ENCODE results near the gene DNMT3A.

The DNMT3A gene

GRCh38 chr2:25340181-25340921 lies 1.4 kb downstream of the DNMT3A start:
- TF ChIP-seq SP1 (IDR thresholded peaks at IDR 0.05) (no peak), BHLHE40 (IDR thresholded peaks at IDR 0.05; ENCODE audit: borderline replicate concordance) (no peak), L3MBTL2 (conservative IDR thresholded peaks at IDR 0.05) (no peak), PKNOX1 (IDR thresholded peaks at IDR 0.05) (no peak), HDGF (IDR thresholded peaks at IDR 0.05; ENCODE audit: borderline replicate concordance) (no peak), NFRKB (IDR thresholded peaks at IDR 0.05) (no peak), CTBP1 (IDR thresholded peaks at IDR 0.05; ENCODE audit: borderline replicate concordance) (no peak), FOXA1 (IDR thresholded peaks at IDR 0.05) (no peak), ARNT (IDR thresholded peaks at IDR 0.05) (no peak), FOXM1 (IDR thresholded peaks at IDR 0.05; ENCODE audit: borderline replicate concordance) (no peak), ELF4 (IDR thresholded peaks at IDR 0.05) (no peak), SUZ12 (IDR thresholded peaks at IDR 0.05) (no peak), FOXK2 (IDR thresholded peaks at IDR 0.05) (no peak), ZNF384 (IDR thresholded peaks at IDR 0.05) (no peak), TARDBP (IDR thresholded peaks at IDR 0.05) (no peak), LEF1 (IDR thresholded peaks at IDR 0.05; ENCODE audit: borderline replicate concordance) (no peak)
- CTCF ChIA-PET, result interaction anchor here (0.7 to 2.4 kb wide), 2 partner anchors 22 to 318 kb away, joined by 4 to 10 read pairs; no protein-coding TSS in a partner anchor
- POLR2A ChIA-PET, result interaction anchor here (1.1 kb wide), 1 partner anchor 36 kb away, joined by 3 read pairs; no protein-coding TSS in a partner anchor
- no peak for DNase-seq (ENCODE audit: extremely low spot score)

DNA sequence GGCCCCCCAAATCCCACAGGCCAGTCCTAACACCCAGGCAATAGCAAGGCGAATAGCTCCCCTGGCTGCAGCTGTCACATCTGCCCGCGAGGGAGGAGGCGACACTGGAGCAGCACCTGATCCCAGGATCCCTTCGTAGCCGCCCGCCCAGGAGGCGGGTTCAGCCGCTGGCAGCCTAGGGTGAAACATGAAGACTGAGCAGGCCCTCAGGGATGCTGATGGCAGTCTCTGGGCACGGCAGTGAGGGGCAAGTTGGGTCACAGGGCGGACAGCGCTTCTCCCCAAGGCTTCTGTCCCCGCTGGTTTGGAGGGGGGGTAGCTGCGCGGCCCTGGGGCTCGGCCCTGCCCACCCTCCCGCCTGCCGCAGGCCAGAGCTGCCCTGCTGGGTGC lies 1.9 kb downstream of the DNMT3A start:
- CTCF ChIA-PET, result interaction anchor here (0.7 to 2.4 kb wide), 2 partner anchors 22 to 318 kb away, joined by 4 to 10 read pairs; no protein-coding TSS in a partner anchor
- no peak for DNase-seq (ENCODE audit: extremely low spot score)
- POLR2A ChIA-PET, result interaction anchor here (1.1 kb wide), 1 partner anchor 36 kb away, joined by 3 read pairs; no protein-coding TSS in a partner anchor
- TF ChIP-seq SP1 (IDR thresholded peaks at IDR 0.05) (no peak), TARDBP (IDR thresholded peaks at IDR 0.05) (no peak), ZNF384 (IDR thresholded peaks at IDR 0.05) (no peak), CTBP1 (IDR thresholded peaks at IDR 0.05; ENCODE audit: borderline replicate concordance) (no peak), LEF1 (IDR thresholded peaks at IDR 0.05; ENCODE audit: borderline replicate concordance) (no peak), NFRKB (IDR thresholded peaks at IDR 0.05) (no peak), PKNOX1 (IDR thresholded peaks at IDR 0.05) (no peak), HDGF (IDR thresholded peaks at IDR 0.05; ENCODE audit: borderline replicate concordance) (no peak), FOXA1 (IDR thresholded peaks at IDR 0.05) (no peak), BHLHE40 (IDR thresholded peaks at IDR 0.05; ENCODE audit: borderline replicate concordance) (no peak), ARNT (IDR thresholded peaks at IDR 0.05) (no peak), L3MBTL2 (conservative IDR thresholded peaks at IDR 0.05) (no peak)

GRCh38 chr2:25339211-25339674 lies 2.5 kb downstream of the DNMT3A start:
- POLR2A ChIA-PET, result interaction anchor here (1.1 kb wide), 1 partner anchor 37 kb away, joined by 3 read pairs; no protein-coding TSS in a partner anchor
- CTCF ChIA-PET, result interaction anchor here (0.6 to 2.4 kb wide), 3 partner anchors 23 to 319 kb away, joined by 4 to 10 read pairs (median 5); no protein-coding TSS in a partner anchor
- no peak for TF ChIP-seq FOXA1 (IDR thresholded peaks at IDR 0.05)
- TF ChIP-seq ELF4 (IDR thresholded peaks at IDR 0.05), result no peak
- no peak for TF ChIP-seq HDGF (IDR thresholded peaks at IDR 0.05; ENCODE audit: borderline replicate concordance)
- no peak for TF ChIP-seq LEF1 (IDR thresholded peaks at IDR 0.05; ENCODE audit: borderline replicate concordance)
- TF ChIP-seq TARDBP (IDR thresholded peaks at IDR 0.05), result no peak
- TF ChIP-seq ZNF384 (IDR thresholded peaks at IDR 0.05), result no peak
- no peak for TF ChIP-seq ARNT (IDR thresholded peaks at IDR 0.05)
- TF ChIP-seq PKNOX1 (IDR thresholded peaks at IDR 0.05), result no peak
- TF ChIP-seq FOXM1 (IDR thresholded peaks at IDR 0.05; ENCODE audit: borderline replicate concordance), result no peak
- no peak for TF ChIP-seq SP1 (IDR thresholded peaks at IDR 0.05)
- TF ChIP-seq BHLHE40 (IDR thresholded peaks at IDR 0.05; ENCODE audit: borderline replicate concordance), result no peak
- no peak for TF ChIP-seq L3MBTL2 (conservative IDR thresholded peaks at IDR 0.05)
- DNase-seq (ENCODE audit: extremely low spot score), result no peak

DNA sequence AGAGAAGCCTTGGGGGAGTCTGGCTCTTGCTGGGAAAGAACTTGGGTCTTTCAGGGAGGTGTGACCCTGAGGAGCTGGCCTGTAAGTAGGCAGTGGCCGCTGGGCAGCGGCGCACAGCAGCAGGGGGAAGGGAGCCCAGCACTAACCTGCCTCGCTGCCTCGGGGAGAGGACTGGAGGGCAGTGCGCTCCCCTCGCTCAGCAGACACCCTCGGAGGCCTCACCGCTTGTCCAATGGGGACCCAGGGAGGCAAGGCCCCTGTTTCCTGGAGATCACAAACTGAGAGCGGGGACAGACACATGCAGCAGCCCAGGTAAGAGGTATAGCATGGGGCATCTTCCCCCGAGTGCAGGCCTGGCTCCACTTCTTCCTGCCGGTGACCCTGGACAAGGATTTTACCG lies 3.3 kb downstream of the DNMT3A start:
- ChIA-PET POLR2A (interaction anchor here (0.8 kb wide), 1 partner anchor 10 kb away, joined by 3 read pairs; no protein-coding TSS in a partner anchor), CTCF (interaction anchor here (0.6 to 2.4 kb wide), 2 partner anchors 24 to 303 kb away, joined by 5 to 10 read pairs; no protein-coding TSS in a partner anchor)
- no peak for TF ChIP-seq PKNOX1 (IDR thresholded peaks at IDR 0.05)
- TF ChIP-seq L3MBTL2 (conservative IDR thresholded peaks at IDR 0.05), result no peak
- no peak for TF ChIP-seq FOXM1 (IDR thresholded peaks at IDR 0.05; ENCODE audit: borderline replicate concordance)
- no peak for TF ChIP-seq NFRKB (IDR thresholded peaks at IDR 0.05)
- TF ChIP-seq FOXK2 (IDR thresholded peaks at IDR 0.05), result no peak
- no peak for TF ChIP-seq SUZ12 (IDR thresholded peaks at IDR 0.05)
- TF ChIP-seq ZNF384 (IDR thresholded peaks at IDR 0.05), result no peak
- no peak for TF ChIP-seq ARNT (IDR thresholded peaks at IDR 0.05)
- no peak for TF ChIP-seq SP1 (IDR thresholded peaks at IDR 0.05)
- TF ChIP-seq ELF4 (IDR thresholded peaks at IDR 0.05), result no peak
- no peak for TF ChIP-seq LEF1 (IDR thresholded peaks at IDR 0.05; ENCODE audit: borderline replicate concordance)
- no peak for DNase-seq (ENCODE audit: extremely low spot score)

DNA sequence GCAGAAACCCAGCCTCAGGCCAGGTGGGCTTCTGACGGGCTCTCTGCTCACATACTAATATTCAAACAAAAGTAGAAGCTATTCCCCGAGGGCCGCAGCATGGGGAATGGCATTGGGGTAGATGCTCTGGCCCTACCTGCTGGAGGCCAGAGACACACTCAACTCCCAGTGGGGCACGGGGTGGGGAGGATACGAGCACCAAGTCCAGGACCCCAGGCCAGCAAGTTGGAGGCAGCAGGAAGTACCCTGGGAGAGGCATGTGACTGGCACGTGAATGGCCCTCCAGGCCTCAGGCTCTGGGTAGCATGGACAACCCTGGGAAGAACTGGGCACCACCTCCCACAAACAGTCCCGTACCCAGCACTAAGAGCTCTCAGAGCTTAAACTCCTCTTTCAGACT lies 3.8 kb downstream of the DNMT3A start:
- no peak for DNase-seq (ENCODE audit: extremely low spot score)
- TF ChIP-seq ZNF384 (IDR thresholded peaks at IDR 0.05) (no peak), FOXA1 (IDR thresholded peaks at IDR 0.05) (no peak), ARNT (IDR thresholded peaks at IDR 0.05) (no peak), BHLHE40 (IDR thresholded peaks at IDR 0.05; ENCODE audit: borderline replicate concordance) (no peak), CTBP1 (IDR thresholded peaks at IDR 0.05; ENCODE audit: borderline replicate concordance) (no peak), TARDBP (IDR thresholded peaks at IDR 0.05) (no peak), PKNOX1 (IDR thresholded peaks at IDR 0.05) (no peak), SP1 (IDR thresholded peaks at IDR 0.05) (no peak), LEF1 (IDR thresholded peaks at IDR 0.05; ENCODE audit: borderline replicate concordance) (no peak)
- ChIA-PET CTCF (interaction anchor here (2.4 kb wide), 1 partner anchor 24 kb away, joined by 10 read pairs; no protein-coding TSS in a partner anchor), POLR2A (interaction anchor here (0.8 kb wide), 1 partner anchor 9 kb away, joined by 3 read pairs; no protein-coding TSS in a partner anchor)

Measured in HEK293T (cell line).